Astrocyte (in vitro differentiated cells and primary cell): ENCODE measurements around the gene CDK6.

Experiments
- EZH2 ChIP-seq: IDR thresholded peaks from 2 replicates; pipeline ENCODE4 v1.6.1; 2012; ENCODE audit warnings: mild to moderate bottlenecking, low read length, inconsistent platforms; ENCODE audit not compliant: insufficient read depth
- TF ChIP-seq, protein P1 (sequence below): IDR thresholded peaks from 2 replicates; pipeline ENCODE4 v1.5.1; 2011; ENCODE audit warnings: low read depth, mild to moderate bottlenecking, inconsistent platforms, low read length, moderate library complexity; ENCODE audit not compliant: insufficient read depth

DNA sequence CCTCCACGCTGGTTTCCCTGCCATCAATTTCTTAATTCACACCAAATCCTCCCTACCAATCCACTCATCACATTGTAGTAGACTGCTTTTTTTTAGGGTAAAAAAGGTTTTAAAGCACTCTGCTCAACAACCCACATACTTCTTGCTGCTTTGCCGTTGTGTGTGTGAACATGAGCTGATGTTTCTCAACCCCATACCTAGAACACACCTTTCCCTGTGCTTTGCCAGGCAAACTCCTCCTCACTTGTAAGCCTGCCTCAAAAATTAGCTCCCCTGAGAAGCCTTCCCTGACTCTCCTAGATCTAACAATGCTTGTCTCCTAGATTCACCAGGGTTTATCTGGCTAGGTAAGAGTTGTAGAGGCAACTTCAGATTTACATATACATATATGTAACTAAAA lies 127.2 kb downstream of the CDK6 start:
- TF ChIP-seq, protein P1, sequence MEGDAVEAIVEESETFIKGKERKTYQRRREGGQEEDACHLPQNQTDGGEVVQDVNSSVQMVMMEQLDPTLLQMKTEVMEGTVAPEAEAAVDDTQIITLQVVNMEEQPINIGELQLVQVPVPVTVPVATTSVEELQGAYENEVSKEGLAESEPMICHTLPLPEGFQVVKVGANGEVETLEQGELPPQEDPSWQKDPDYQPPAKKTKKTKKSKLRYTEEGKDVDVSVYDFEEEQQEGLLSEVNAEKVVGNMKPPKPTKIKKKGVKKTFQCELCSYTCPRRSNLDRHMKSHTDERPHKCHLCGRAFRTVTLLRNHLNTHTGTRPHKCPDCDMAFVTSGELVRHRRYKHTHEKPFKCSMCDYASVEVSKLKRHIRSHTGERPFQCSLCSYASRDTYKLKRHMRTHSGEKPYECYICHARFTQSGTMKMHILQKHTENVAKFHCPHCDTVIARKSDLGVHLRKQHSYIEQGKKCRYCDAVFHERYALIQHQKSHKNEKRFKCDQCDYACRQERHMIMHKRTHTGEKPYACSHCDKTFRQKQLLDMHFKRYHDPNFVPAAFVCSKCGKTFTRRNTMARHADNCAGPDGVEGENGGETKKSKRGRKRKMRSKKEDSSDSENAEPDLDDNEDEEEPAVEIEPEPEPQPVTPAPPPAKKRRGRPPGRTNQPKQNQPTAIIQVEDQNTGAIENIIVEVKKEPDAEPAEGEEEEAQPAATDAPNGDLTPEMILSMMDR: no peak
- no peak for TF ChIP-seq EZH2
